ENCODE measurements around the gene SETD3. TPM values are rescaled to one million over a fixed set of nuclear protein-coding genes. Genes with fewer than 3 reads are reported as not detected.
A peak's percentile ranks its signal among the peaks of the same experiment; 100 is the strongest.

SETD3 gene
- total RNA-seq, 1 donor from 2014 or later = 47.7 TPM

- H3K27ac Mint-ChIP-seq = no peak overlapping the region
- H3K9me3 Mint-ChIP-seq = no peaks in the 10 kb centered on the region
- H3K4me1 Mint-ChIP-seq = peaks cover 31% of the 10 kb centered on the region
- DNase-seq (ENCODE audit: low spot score in 2 of 2, unreplicated experiment in 2 of 2) = peak; percentile 71 to 91
- no peaks in the 10 kb centered on the region for H3K36me3 Mint-ChIP-seq
- TF ChIP-seq, protein P1, sequence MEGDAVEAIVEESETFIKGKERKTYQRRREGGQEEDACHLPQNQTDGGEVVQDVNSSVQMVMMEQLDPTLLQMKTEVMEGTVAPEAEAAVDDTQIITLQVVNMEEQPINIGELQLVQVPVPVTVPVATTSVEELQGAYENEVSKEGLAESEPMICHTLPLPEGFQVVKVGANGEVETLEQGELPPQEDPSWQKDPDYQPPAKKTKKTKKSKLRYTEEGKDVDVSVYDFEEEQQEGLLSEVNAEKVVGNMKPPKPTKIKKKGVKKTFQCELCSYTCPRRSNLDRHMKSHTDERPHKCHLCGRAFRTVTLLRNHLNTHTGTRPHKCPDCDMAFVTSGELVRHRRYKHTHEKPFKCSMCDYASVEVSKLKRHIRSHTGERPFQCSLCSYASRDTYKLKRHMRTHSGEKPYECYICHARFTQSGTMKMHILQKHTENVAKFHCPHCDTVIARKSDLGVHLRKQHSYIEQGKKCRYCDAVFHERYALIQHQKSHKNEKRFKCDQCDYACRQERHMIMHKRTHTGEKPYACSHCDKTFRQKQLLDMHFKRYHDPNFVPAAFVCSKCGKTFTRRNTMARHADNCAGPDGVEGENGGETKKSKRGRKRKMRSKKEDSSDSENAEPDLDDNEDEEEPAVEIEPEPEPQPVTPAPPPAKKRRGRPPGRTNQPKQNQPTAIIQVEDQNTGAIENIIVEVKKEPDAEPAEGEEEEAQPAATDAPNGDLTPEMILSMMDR (IDR thresholded peaks at IDR 0.05; ENCODE audit: unreplicated experiment) = peak; percentile 97
- no peak overlapping the region for H3K4me3 Mint-ChIP-seq
- H3K27me3 Mint-ChIP-seq (ENCODE audit: low read depth) = no peaks in the 10 kb centered on the region
Measured at GRCh38 chr14:99518441-99519346, 38.0 kb upstream of the SETD3 start.

GRCh38 chr14:99517643-99518381 lies 37.2 kb upstream of the SETD3 start:
- no peak overlapping the region for H3K4me3 Mint-ChIP-seq
- TF ChIP-seq, protein P1 (IDR thresholded peaks at IDR 0.05; ENCODE audit: unreplicated experiment) = no peak
- no peaks in the 10 kb centered on the region for H3K27me3 Mint-ChIP-seq (ENCODE audit: low read depth)
- H3K4me1 Mint-ChIP-seq = peaks cover 22% of the 10 kb centered on the region
- no peaks in the 10 kb centered on the region for H3K36me3 Mint-ChIP-seq
- H3K9me3 Mint-ChIP-seq = no peaks in the 10 kb centered on the region
- no peak overlapping the region for H3K27ac Mint-ChIP-seq
- peak in 1 of 2 experiments; percentile 16 for DNase-seq (ENCODE audit: low spot score in 2 of 2, unreplicated experiment in 2 of 2)

DNA sequence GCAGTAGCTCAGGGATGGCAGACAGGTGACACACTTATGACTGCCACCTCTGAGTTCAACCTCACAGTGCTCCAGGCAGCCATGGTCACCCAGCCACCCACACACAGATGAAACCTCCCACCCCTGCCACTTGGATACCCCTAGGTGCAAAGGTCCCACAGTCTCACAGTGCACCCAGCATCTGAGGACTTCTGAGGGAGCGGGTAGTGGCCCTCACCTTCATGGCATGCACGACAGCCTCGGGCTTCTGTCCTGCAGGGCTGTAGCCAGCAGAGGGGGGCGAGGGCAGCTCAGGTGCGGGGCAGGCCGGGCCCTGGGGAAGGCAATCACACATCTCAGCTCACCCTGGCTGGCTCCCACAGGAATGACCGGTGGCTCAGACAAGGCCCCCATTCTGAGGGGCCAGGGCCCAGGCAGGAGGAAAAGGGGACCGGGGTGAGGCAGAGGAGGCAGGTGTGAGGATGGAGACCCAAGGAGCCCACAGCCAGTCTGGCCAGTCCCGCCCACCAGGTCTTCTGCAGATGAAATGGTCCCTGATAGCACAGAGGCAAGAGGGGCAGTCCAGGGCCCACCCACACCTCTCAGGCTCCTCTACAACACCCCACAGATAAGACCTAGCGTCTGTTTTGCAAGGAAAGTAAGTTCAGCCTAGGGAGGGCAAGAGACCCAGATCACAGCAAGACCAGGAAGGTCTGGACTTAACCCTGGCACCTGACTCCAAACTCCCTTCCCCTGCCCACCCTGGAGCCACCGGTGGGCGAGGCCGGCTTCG lies 36.4 kb upstream of the SETD3 start:
- peaks cover 15% of the 10 kb centered on the region for H3K4me1 Mint-ChIP-seq
- H3K27me3 Mint-ChIP-seq (ENCODE audit: low read depth) = no peaks in the 10 kb centered on the region
- H3K9me3 Mint-ChIP-seq = no peaks in the 10 kb centered on the region
- DNase-seq (ENCODE audit: low spot score in 2 of 2, unreplicated experiment in 2 of 2) = peak in 1 of 2 experiments; percentile 13
- TF ChIP-seq, protein P1 (IDR thresholded peaks at IDR 0.05; ENCODE audit: unreplicated experiment) = no peak
- H3K27ac Mint-ChIP-seq = no peak overlapping the region
- H3K36me3 Mint-ChIP-seq = peaks cover 2% of the 10 kb centered on the region
- no peak overlapping the region for H3K4me3 Mint-ChIP-seq

DNA sequence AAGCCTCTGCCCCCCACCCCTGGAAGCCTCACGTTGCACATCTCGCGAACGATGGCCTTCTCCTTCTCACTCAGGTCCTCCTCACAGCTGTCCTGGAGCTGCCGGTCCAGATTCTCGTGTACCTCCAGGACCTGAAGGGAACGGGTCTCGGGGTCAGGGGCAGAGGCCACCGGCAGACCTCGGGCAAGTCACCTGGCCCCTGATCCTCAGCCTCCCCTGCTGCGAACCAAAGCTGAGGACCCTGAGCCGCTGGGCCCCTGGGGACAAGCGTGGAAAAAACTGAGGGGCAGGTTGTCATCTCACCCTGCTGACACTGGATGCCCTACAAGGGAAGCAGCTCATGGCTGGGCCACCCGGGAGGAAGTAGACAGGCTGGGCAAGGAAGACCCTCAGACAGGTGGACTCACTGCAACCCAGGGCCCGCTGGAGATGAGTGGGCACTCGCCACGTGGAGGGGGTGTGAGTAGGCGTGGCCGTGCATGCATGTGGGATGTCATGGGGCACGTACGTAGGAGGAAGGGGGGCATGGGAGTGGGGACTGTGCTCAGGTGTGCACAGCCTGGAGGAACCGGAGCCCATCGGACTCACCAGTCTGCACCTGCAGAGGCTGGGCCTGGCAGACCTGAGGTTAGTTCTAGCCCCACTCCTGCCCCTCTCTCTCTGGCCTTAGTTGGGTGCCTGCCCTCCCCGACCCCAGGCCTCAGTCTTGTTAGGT lies 35.7 kb upstream of the SETD3 start:
- Mint-ChIP-seq H3K4me3 (no peak overlapping the region), H3K36me3 (peaks cover 2% of the 10 kb centered on the region), H3K27ac (no peak overlapping the region), H3K27me3 (ENCODE audit: low read depth) (no peaks in the 10 kb centered on the region), H3K9me3 (no peaks in the 10 kb centered on the region), H3K4me1 (peaks cover 8% of the 10 kb centered on the region)
- peak in 1 of 2 experiments; percentile 13 for DNase-seq (ENCODE audit: low spot score in 2 of 2, unreplicated experiment in 2 of 2)
- TF ChIP-seq, protein P1 (IDR thresholded peaks at IDR 0.05; ENCODE audit: unreplicated experiment) = no peak

All from mesothelial cell of epicardium (in vitro differentiated cells).